H1 (cell line): ENCODE data around the gene PHRF1. TPM values are rescaled to one million over a fixed set of nuclear protein-coding genes. Genes with fewer than 3 reads are reported as not detected.
"Not testable (repeated sequence)": the region's sequence is repeated elsewhere in the genome, so short reads cannot be mapped to it uniquely, and the experiment has no call there.

Experiments used
- CTCF ChIA-PET: fragments of 300-600 bp; sonication (Branson Sonifier 250); formaldehyde crosslinking; loops from one replicate; lab custom pipeline; 2021; ENCODE audit not compliant: partially characterized antibody; lab: Charles Lee
- POLR2A ChIA-PET: fragments of 300-600 bp; sonication (Branson Sonifier 250); formaldehyde crosslinking; loops from one replicate; lab custom pipeline; 2021; ENCODE audit warnings: inconsistent platforms; ENCODE audit not compliant: partially characterized antibody; lab: Charles Lee
- DNase-seq, 2 experiments: peaks; one replicate each; pipeline versions ENCODE4 v3.0.0 to v3.0.0-alpha.2; 2010 to 2022; ENCODE audit warnings: low spot score in 2 of 2, low read depth in 1 of 2, mixed read lengths in 1 of 2
- FAIRE-seq: peaks from 2 replicates; lab custom pipeline; 2011; peaks lifted over from hg19 to GRCh38; lab: Jason Lieb, UNC
- H2AFZ ChIP-seq: 2 replicates; pipeline ENCODE4 v1.8.1; 2012; ENCODE audit warnings: low read length, inconsistent platforms
- H2AK5ac ChIP-seq: 2 replicates; pipeline ENCODE4 v1.6.1; 2013; ENCODE audit warnings: low read depth, low read length
- H2BK120ac ChIP-seq: replicated peaks from 2 replicates; pipeline ENCODE3; 2013; ENCODE audit warnings: low read depth, low read length, inconsistent platforms
- H2BK12ac ChIP-seq: 2 replicates; pipeline ENCODE4 v1.6.1; 2013; ENCODE audit warnings: low read depth, low read length
- H2BK15ac ChIP-seq: 2 replicates; pipeline ENCODE4 v1.6.1; 2013; ENCODE audit warnings: low read length
- H2BK20ac ChIP-seq: 2 replicates; pipeline ENCODE4 v1.6.1; 2013; ENCODE audit warnings: low read length
- H2BK5ac ChIP-seq: 2 replicates; pipeline ENCODE4 v1.6.1; 2013; ENCODE audit warnings: low read depth, low read length
- H3K14ac ChIP-seq: 2 replicates; pipeline ENCODE4 v1.6.1; 2013; ENCODE audit warnings: inconsistent platforms; ENCODE audit not compliant: insufficient read length
- H3K18ac ChIP-seq: 2 replicates; pipeline ENCODE4 v1.6.1; 2013; ENCODE audit warnings: low read length; ENCODE audit errors: extremely low read depth
- H3K23ac ChIP-seq: 2 replicates; pipeline ENCODE4 v1.6.1; 2013; ENCODE audit warnings: inconsistent platforms; ENCODE audit not compliant: insufficient read length
- H3K23me2 ChIP-seq: 2 replicates; pipeline ENCODE4 v1.6.1; 2013; ENCODE audit warnings: low read depth, low read length
- H3K27ac ChIP-seq: 2 replicates; pipeline ENCODE4 v1.6.1; 2011; ENCODE audit warnings: low read depth, low read length, inconsistent platforms
- H3K27me3 ChIP-seq, 4 experiments: replicated peaks in 1 of 4; 1 replicate in 1 of 4; 2 replicates in 3 of 4; pipeline versions ENCODE4 v1.6.1 to v1.8.1; 2011 to 2013; ENCODE audit warnings: low read length in 3 of 4, mild to moderate bottlenecking in 3 of 4, inconsistent platforms in 2 of 4, mixed read lengths in 2 of 4, moderate library complexity in 1 of 4; ENCODE audit not compliant: control insufficient read depth in 3 of 4, insufficient read depth in 3 of 4; ENCODE audit errors: extremely low read depth in 1 of 4
- H3K36me3 ChIP-seq, 4 experiments: 2 replicates each; pipeline versions ENCODE4 v1.6.1 to v1.8.1; 2011 to 2013; ENCODE audit warnings: mild to moderate bottlenecking in 4 of 4, low read length in 3 of 4, moderate library complexity in 2 of 4, control low read depth in 1 of 4, inconsistent platforms in 1 of 4; ENCODE audit not compliant: insufficient read depth in 4 of 4, control insufficient read depth in 2 of 4
- H3K4ac ChIP-seq: replicated peaks from 2 replicates; pipeline ENCODE3; 2013; ENCODE audit warnings: low read length, low read depth, mixed read lengths, inconsistent platforms; ENCODE audit not compliant: insufficient read length
- H3K4me1 ChIP-seq, 4 experiments: replicated peaks in 1 of 4; 1 replicate in 1 of 4; 2 replicates in 3 of 4; pipeline versions ENCODE4 v1.6.1 to v1.8.1; 2011 to 2013; ENCODE audit warnings: low read length in 3 of 4, inconsistent platforms in 2 of 4, mixed read lengths in 1 of 4; ENCODE audit not compliant: insufficient read depth in 4 of 4, control insufficient read depth in 3 of 4
- H3K4me2 ChIP-seq, 2 experiments: 2 replicates each; pipeline versions ENCODE4 v1.6.1 to v1.8.1; 2011 to 2013; ENCODE audit warnings: low read depth in 2 of 2, low read length in 2 of 2, control low read depth in 1 of 2, inconsistent platforms in 1 of 2, mild to moderate bottlenecking in 1 of 2; ENCODE audit not compliant: insufficient read depth in 1 of 2
- H3K4me3 ChIP-seq, 4 experiments: fragments of 200-600, 300-600 bp in 1 of 4; sonication (generic), shearing (Covaris generic), sonication (Bioruptor Twin) in 1 of 4; 2 replicates each; pipeline versions ENCODE4 v1.5.1 to v1.8.1; 2011 to 2016; ENCODE audit warnings: low read length in 4 of 4, low read depth in 3 of 4, control low read depth in 2 of 4, inconsistent platforms in 2 of 4, mild to moderate bottlenecking in 2 of 4, mixed read lengths in 1 of 4, moderate library complexity in 1 of 4; ENCODE audit not compliant: insufficient read depth in 2 of 4; ENCODE audit errors: extremely low read depth in 1 of 4
- H3K56ac ChIP-seq: replicated peaks from 2 replicates; pipeline ENCODE3; 2013; ENCODE audit warnings: low read depth, mild to moderate bottlenecking, mixed read lengths, low read length, inconsistent platforms; ENCODE audit not compliant: insufficient read length
- H3K79me1 ChIP-seq: 2 replicates; pipeline ENCODE4 v1.6.1; 2013; ENCODE audit warnings: low read depth, low read length, control low read depth
- H3K79me2 ChIP-seq, 2 experiments: 2 replicates each; pipeline versions ENCODE4 v1.6.1 to v1.8.1; 2012 to 2013; ENCODE audit warnings: low read length in 2 of 2, mild to moderate bottlenecking in 2 of 2, inconsistent platforms in 1 of 2; ENCODE audit not compliant: insufficient read depth in 2 of 2, control insufficient read depth in 1 of 2
- H3K9ac ChIP-seq, 4 experiments: replicated peaks in 1 of 4; 1 replicate in 1 of 4; 2 replicates in 3 of 4; pipeline versions ENCODE4 v1.6.1 to v1.8.1; 2011 to 2013; ENCODE audit warnings: low read depth in 3 of 4, low read length in 3 of 4, control low read depth in 2 of 4, mild to moderate bottlenecking in 2 of 4, moderate library complexity in 2 of 4, inconsistent platforms in 1 of 4; ENCODE audit errors: extremely low read depth in 1 of 4
- H3K9me3 ChIP-seq, 2 experiments: 2 replicates each; pipeline versions ENCODE4 v1.6.1 to v1.8.1; 2012 to 2013; ENCODE audit warnings: mild to moderate bottlenecking in 2 of 2, moderate library complexity in 2 of 2, control low read depth in 1 of 2, inconsistent platforms in 1 of 2, low read depth in 1 of 2, low read length in 1 of 2, mixed read lengths in 1 of 2; ENCODE audit not compliant: insufficient read depth in 2 of 2
- H4K20me1 ChIP-seq, 2 experiments: replicated peaks in 1 of 2; 2 replicates each; pipeline versions ENCODE3 to v1.8.1; 2011 to 2013; ENCODE audit warnings: inconsistent platforms in 2 of 2, low read length in 2 of 2, mild to moderate bottlenecking in 1 of 2; ENCODE audit not compliant: insufficient read depth in 2 of 2, control insufficient read depth in 1 of 2
- H4K5ac ChIP-seq: 2 replicates; pipeline ENCODE4 v1.6.1; 2013; ENCODE audit warnings: low read length, low read depth, mixed read lengths, inconsistent platforms; ENCODE audit not compliant: insufficient read length
- H4K8ac ChIP-seq: 2 replicates; pipeline ENCODE4 v1.8.0; 2013; ENCODE audit warnings: mild to moderate bottlenecking, moderate library complexity, low read length, inconsistent platforms; ENCODE audit not compliant: insufficient read depth; ENCODE audit errors: extremely low read depth
- H4K91ac ChIP-seq: replicated peaks from 2 replicates; pipeline ENCODE3; 2013; ENCODE audit warnings: low read length, mixed read lengths, inconsistent platforms; ENCODE audit not compliant: insufficient read length
- WGBS, 2 experiments: shearing (Covaris generic) in 1 of 2; methylation state at CpG; one replicate each; pipeline versions ENCODE4 v1.1.6 to v1.1.7; 2013 to 2015; ENCODE audit warnings: low lambda C conversion rate in 2 of 2, mixed read lengths in 2 of 2, inconsistent platforms in 1 of 2, low coverage in 1 of 2, missing lambda C conversion rate in 1 of 2; ENCODE audit not compliant: insufficient replicate concordance in 2 of 2, insufficient coverage in 1 of 2, insufficient read length in 1 of 2; ENCODE audit errors: extremely low coverage in 1 of 2, missing lambda C conversion rate in 1 of 2; 5-methylcytosine and 5-hydroxymethylcytosine counted together
- polyA plus RNA-seq, 7 experiments: library from polyadenylated mRNA; depleted of rRNA in 3 of 7; stranded (reverse) in 5 of 7; unstranded in 2 of 7; fragments of >200 nt in 5 of 7; fragments of 200-250 nt in 2 of 7; gene quantifications; 1 replicate in 5 of 7; 2 replicates in 1 of 7; 4 replicates in 1 of 7; pipeline versions ENCODE4 v1.2.1 to v1.2.3, GENCODE V29; 2011 to 2013; ENCODE audit warnings: missing spikeins in 2 of 7, mixed read lengths in 2 of 7
- total RNA-seq: library from RNA; stranded (reverse); fragmentation: NEBNext Ultra II Directional; extraction: Animal tissue kit (Norgen Biotek cat#: 25700); gene quantifications from 2 replicates; pipeline ENCODE4 v1.2.1, GENCODE V29; 2021

Gene PHRF1
- total and polyA plus RNA-seq, 2 of the 8 experiments (the other 6 are each of a cell fraction or from before 2014, with no cell fraction given), result 13.4 to 37.3 TPM

DNA sequence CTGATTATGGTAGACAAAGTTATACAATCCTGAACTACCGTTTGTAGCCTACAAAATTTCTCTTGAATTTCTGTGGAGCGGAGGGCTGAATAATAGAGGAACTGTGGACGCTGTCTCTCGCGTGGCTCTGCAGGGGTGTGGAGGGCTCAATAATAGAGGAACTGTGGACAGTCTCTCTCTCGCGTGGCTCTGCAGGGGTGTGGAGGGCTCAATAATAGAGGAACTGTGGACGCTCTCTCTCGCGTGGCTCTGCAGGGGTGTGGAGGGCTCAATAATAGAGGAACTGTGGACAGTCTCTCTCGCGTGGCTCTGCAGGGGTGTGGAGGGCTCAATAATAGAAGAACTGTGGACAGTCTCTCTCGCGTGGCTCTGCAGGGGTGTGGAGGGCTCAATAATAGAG is 76.9 kb downstream of the PHRF1 start:
- H3K4me2 ChIP-seq, H2AFZ ChIP-seq, H3K79me2 ChIP-seq, H3K79me1 ChIP-seq, H4K20me1 ChIP-seq, H3K4me1 ChIP-seq, H3K9ac ChIP-seq, H3K23ac ChIP-seq, H4K91ac ChIP-seq, H2AK5ac ChIP-seq, H3K23me2 ChIP-seq, H3K9me3 ChIP-seq, H4K8ac ChIP-seq, H2BK120ac ChIP-seq, H3K18ac ChIP-seq, H3K4me3 ChIP-seq, H3K56ac ChIP-seq, FAIRE-seq, H3K27ac ChIP-seq, DNase-seq, H2BK5ac ChIP-seq, H2BK20ac ChIP-seq, H2BK15ac ChIP-seq, H2BK12ac ChIP-seq, H3K27me3 ChIP-seq, H3K4ac ChIP-seq, H4K5ac ChIP-seq, H3K14ac ChIP-seq: not testable (repeated sequence)
- peaks cover 0 to 18% (median 5%) of the 10 kb centered on the region in 4 experiments; a peak in 6 of 8 replicates for H3K36me3 ChIP-seq
- ChIA-PET POLR2A (interaction anchor here (0.9 kb wide), 1 partner anchor 82 kb away, joined by 4 read pairs; no protein-coding TSS in a partner anchor), CTCF (interaction anchor here (0.7 kb wide), 1 partner anchor 53 kb away, joined by 3 read pairs; no protein-coding TSS in a partner anchor)
- 99% methylated on average over 14 of the region's 14 CpGs; no CpG with 5 or more reads in 1 of the 2 experiments for WGBS, 2 experiments
